Measurements from ENCODE around the gene KIR3DL3. TPM values are rescaled to one million over a fixed set of nuclear protein-coding genes. Genes with fewer than 3 reads are reported as not detected.

The KIR3DL3 gene
- total RNA-seq, 4 donors from 2014 or later: not detected

- Histone ChIP-seq H3K4me1 (no peaks in the 10 kb centered on the region), H3K27me3 (no peaks in the 10 kb centered on the region), H3K36me3 (no peaks in the 10 kb centered on the region), H3K27ac (replicated peaks in 1 of 4) (no peak overlapping the region), H3K9me3 (peaks cover 0 to 32% (median 26%) of the 10 kb centered on the region in 4 donors), H3K4me3 (no peak overlapping the region)
- DNase-seq (ENCODE audit: extremely low spot score): no peak
- TF ChIP-seq, protein P1, sequence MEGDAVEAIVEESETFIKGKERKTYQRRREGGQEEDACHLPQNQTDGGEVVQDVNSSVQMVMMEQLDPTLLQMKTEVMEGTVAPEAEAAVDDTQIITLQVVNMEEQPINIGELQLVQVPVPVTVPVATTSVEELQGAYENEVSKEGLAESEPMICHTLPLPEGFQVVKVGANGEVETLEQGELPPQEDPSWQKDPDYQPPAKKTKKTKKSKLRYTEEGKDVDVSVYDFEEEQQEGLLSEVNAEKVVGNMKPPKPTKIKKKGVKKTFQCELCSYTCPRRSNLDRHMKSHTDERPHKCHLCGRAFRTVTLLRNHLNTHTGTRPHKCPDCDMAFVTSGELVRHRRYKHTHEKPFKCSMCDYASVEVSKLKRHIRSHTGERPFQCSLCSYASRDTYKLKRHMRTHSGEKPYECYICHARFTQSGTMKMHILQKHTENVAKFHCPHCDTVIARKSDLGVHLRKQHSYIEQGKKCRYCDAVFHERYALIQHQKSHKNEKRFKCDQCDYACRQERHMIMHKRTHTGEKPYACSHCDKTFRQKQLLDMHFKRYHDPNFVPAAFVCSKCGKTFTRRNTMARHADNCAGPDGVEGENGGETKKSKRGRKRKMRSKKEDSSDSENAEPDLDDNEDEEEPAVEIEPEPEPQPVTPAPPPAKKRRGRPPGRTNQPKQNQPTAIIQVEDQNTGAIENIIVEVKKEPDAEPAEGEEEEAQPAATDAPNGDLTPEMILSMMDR (IDR thresholded peaks at IDR 0.05): no peak
- TF ChIP-seq POLR2A (IDR thresholded peaks at IDR 0.05; ENCODE audit: low read depth) (no peak), POLR2AphosphoS5 (IDR thresholded peaks at IDR 0.05) (no peak), EP300 (IDR thresholded peaks at IDR 0.05) (no peak)
- 81% methylated on average over 3 of the region's 3 CpGs for WGBS
- intact Hi-C loops (cut with DNase I): no loop called here
Measured at GRCh38 chr19:54724644-54725043, 402 bp downstream of the KIR3DL3 start.

DNA sequence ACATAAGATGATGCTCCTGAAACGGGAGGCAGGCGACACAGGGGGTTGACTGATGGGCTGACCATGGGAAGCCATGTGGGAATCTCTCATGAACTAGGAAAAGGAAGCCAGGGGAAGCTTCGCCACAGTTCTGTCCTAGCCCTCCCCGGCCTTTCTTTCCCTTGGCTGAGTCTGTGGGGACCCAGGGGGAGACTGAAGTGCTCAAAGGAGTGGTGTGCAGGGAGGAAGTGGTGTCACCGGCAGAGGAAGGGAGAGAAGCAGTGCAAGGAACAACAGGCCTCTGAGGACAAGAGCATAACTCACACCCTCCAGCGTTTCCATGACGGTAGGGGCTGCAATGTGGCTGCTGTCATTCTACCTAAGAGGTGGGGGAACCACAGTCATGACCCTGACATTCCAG lies 1.1 kb downstream of the KIR3DL3 start:
- DNase-seq (ENCODE audit: extremely low spot score): no peak
- TF ChIP-seq POLR2AphosphoS5 (IDR thresholded peaks at IDR 0.05) (no peak), EP300 (IDR thresholded peaks at IDR 0.05) (no peak), POLR2A (IDR thresholded peaks at IDR 0.05; ENCODE audit: low read depth) (no peak)
- TF ChIP-seq, protein P1 (IDR thresholded peaks at IDR 0.05): no peak
- intact Hi-C loops (cut with DNase I): no loop called here

DNA sequence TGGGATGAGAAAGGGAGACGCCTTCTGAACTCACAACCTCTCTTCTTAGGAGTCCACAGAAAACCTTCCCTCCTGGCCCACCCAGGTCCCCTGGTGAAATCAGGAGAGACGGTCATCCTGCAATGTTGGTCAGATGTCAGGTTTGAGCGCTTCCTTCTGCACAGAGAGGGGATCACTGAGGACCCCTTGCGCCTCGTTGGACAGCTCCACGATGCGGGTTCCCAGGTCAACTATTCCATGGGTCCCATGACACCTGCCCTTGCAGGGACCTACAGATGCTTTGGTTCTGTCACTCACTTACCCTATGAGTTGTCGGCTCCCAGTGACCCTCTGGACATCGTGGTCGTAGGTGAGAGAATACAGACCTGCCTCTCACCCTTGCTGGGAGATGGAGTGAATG lies 3.3 kb downstream of the KIR3DL3 start:
- DNase-seq (ENCODE audit: extremely low spot score): no peak
- TF ChIP-seq, protein P1 (IDR thresholded peaks at IDR 0.05): no peak
- no peak for TF ChIP-seq POLR2A (IDR thresholded peaks at IDR 0.05; ENCODE audit: low read depth)
- no peak for TF ChIP-seq POLR2AphosphoS5 (IDR thresholded peaks at IDR 0.05)
- TF ChIP-seq EP300 (IDR thresholded peaks at IDR 0.05): no peak
- Histone ChIP-seq H3K4me1 (no peaks in the 10 kb centered on the region), H3K36me3 (no peaks in the 10 kb centered on the region), H3K27me3 (no peaks in the 10 kb centered on the region), H3K27ac (replicated peaks in 1 of 4) (no peak overlapping the region), H3K4me3 (no peak overlapping the region), H3K9me3 (peaks cover 0 to 5% (median 2%) of the 10 kb centered on the region in 4 donors)
- 73% methylated on average over 9 of the region's 10 CpGs for WGBS
- intact Hi-C loops (cut with DNase I): no loop called here

More for the DNA sequence above, 1.1 kb downstream of the KIR3DL3 start:
- H3K27me3 ChIP-seq: no peaks in the 10 kb centered on the region
- H3K36me3 ChIP-seq: no peaks in the 10 kb centered on the region
- no peak overlapping the region for H3K4me3 ChIP-seq
- peaks cover 0 to 27% (median 21%) of the 10 kb centered on the region in 4 donors for H3K9me3 ChIP-seq
- no peak overlapping the region for H3K27ac ChIP-seq (replicated peaks in 1 of 4)
- H3K4me1 ChIP-seq: no peaks in the 10 kb centered on the region
- 79% methylated on average over 7 of the region's 7 CpGs for WGBS

DNA sequence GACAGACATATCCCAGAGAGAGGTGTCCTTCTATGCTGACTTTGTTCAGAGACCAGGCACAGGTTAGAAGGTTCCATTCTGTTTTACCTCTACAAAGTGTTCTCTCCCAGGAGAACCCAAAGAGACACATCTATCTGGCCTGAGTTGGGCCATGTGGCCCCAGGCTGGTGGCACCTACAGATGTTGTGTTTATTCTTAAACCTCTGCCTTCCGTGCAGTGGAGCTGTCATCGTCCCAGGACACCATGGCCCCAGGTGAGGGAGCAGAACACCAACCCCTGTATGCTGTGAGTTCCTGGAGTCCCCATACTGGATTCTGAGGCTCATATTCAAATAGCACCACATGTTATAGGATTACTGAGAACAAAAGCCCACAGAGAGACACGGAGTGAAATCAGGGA lies 3.9 kb downstream of the KIR3DL3 start:
- H3K4me3 ChIP-seq: no peak overlapping the region
- whole genome bisulfite sequencing: 56% methylated on average over 3 of the region's 3 CpGs

More for the DNA sequence above, 3.9 kb downstream of the KIR3DL3 start:
- no peaks in the 10 kb centered on the region for H3K4me1 ChIP-seq
- H3K36me3 ChIP-seq: no peaks in the 10 kb centered on the region
- no peaks in the 10 kb centered on the region for H3K27me3 ChIP-seq
- DNase-seq (ENCODE audit: extremely low spot score): no peak
- no peak for TF ChIP-seq POLR2A (IDR thresholded peaks at IDR 0.05; ENCODE audit: low read depth)
- TF ChIP-seq POLR2AphosphoS5 (IDR thresholded peaks at IDR 0.05): no peak
- TF ChIP-seq, protein P1 (IDR thresholded peaks at IDR 0.05): no peak
- TF ChIP-seq EP300 (IDR thresholded peaks at IDR 0.05): no peak
- intact Hi-C loops (cut with DNase I): no loop called here
- H3K9me3 ChIP-seq: peaks cover 0 to 2% (median 0%) of the 10 kb centered on the region in 4 donors
- H3K27ac ChIP-seq (replicated peaks in 1 of 4): no peak overlapping the region

All from esophagus muscularis mucosa (tissue), 4 donors.